Ovary (tissue), 3 donors: Measurements from ENCODE around the gene NPIPB4.
"Not testable (repeated sequence)": the region's sequence is repeated elsewhere in the genome, so short reads cannot be mapped to it uniquely, and the experiment has no call there.

Experiments used
- CTCF ChIP-seq, 3 donors: fragments of 450-650 bp in 2 of 3; fragments of 200-600 bp in 1 of 3; IDR thresholded peaks; one replicate each; pipeline versions ENCODE4 v1.5.1 to v1.8.0; 2016 to 2022; ENCODE audit warnings: antibody characterized with exemption in 3 of 3, mild to moderate bottlenecking in 1 of 3
- EP300 ChIP-seq: sonication (generic); formaldehyde crosslinking; IDR thresholded peaks from one replicate; pipeline ENCODE4 v1.6.1; 2017; ENCODE audit warnings: antibody characterized with exemption
- POLR2A ChIP-seq: fragments of 450-650 bp; IDR thresholded peaks from one replicate; pipeline ENCODE4 v1.6.1; 2017; ENCODE audit warnings: antibody characterized with exemption, mild to moderate bottlenecking, moderate library complexity
- donor health status: DM: no; HTN: no; CAD: no.

- not testable (repeated sequence) for TF ChIP-seq EP300; CTCF (IDR thresholded peaks at IDR 0.05); POLR2A
Observed at GRCh38 chr16:21793310-21793709, 64.2 kb downstream of the NPIPB4 start.
